ENCODE results near the gene ATRNL1. TPM values are rescaled to one million over a fixed set of nuclear protein-coding genes. Genes with fewer than 3 reads are reported as not detected.

ATRNL1 gene
- total RNA-seq, 1 experiment from 2014 or later: 1.3 TPM

GRCh38 chr10:115777646-115778045, 684.5 kb downstream of the ATRNL1 start (continued):
- TF ChIP-seq TCF7L2 (IDR thresholded peaks at IDR 0.05; ENCODE audit: borderline replicate concordance, extremely low read depth, insufficient read depth, insufficient read length): no peak
- TF ChIP-seq SRF (IDR thresholded peaks at IDR 0.05; ENCODE audit: low read depth): no peak

- BruUV-seq (replicated peaks): no TSS peak
- Histone ChIP-seq H3K4me3 (replicated peaks in 1 of 2; ENCODE audit: low read depth in 1 of 2, low read length in 2 of 2) (no peak overlapping the region), H3K27me3 (ENCODE audit: insufficient read depth, low read length) (peaks cover 18% of the 10 kb centered on the region), H3K9ac (ENCODE audit: low read length) (no peak overlapping the region), H3K27ac (ENCODE audit: low read depth, low read length) (no peak overlapping the region), H3K36me3 (ENCODE audit: control insufficient read depth in 1 of 2, insufficient read depth in 2 of 2, low read length in 2 of 2) (no peaks in the 10 kb centered on the region), H3K4me1 (ENCODE audit: control insufficient read depth in 1 of 2, insufficient read depth in 2 of 2, low read length in 2 of 2) (no peaks in the 10 kb centered on the region), H3K4me2 (ENCODE audit: low read length) (no peak overlapping the region), H3K9me3 (ENCODE audit: control insufficient read depth in 1 of 2, insufficient read depth in 1 of 2, low read depth in 1 of 2, low read length in 2 of 2) (no peaks in the 10 kb centered on the region), H3K79me2 (ENCODE audit: insufficient read depth, low read length) (no peaks in the 10 kb centered on the region), H2AFZ (ENCODE audit: low read depth, low read length, poor library complexity, severe bottlenecking) (no peak overlapping the region), H4K20me1 (ENCODE audit: insufficient read depth) (no peaks in the 10 kb centered on the region), H3K9me2 (ENCODE audit: insufficient read depth) (no peaks in the 10 kb centered on the region)
- no peak for DNase-seq (ENCODE audit: low read depth, low spot score)
- TF ChIP-seq EZH2 (IDR thresholded peaks at IDR 0.05) (no peak), FOSL1 (IDR thresholded peaks at IDR 0.05; ENCODE audit: low read depth) (no peak), YY1 (IDR thresholded peaks at IDR 0.05; ENCODE audit: extremely low read depth, insufficient replicate concordance, low read depth, low read length) (no peak), SRF (IDR thresholded peaks at IDR 0.05; ENCODE audit: low read depth) (no peak), TCF7L2 (IDR thresholded peaks at IDR 0.05; ENCODE audit: borderline replicate concordance, extremely low read depth, insufficient read depth, insufficient read length) (no peak), ATF3 (IDR thresholded peaks at IDR 0.05) (no peak), SP1 (IDR thresholded peaks at IDR 0.05; ENCODE audit: low read depth) (no peak)
- ChIA-PET POLR2A (no interaction called here), CTCF (no interaction called here), RAD21 (ENCODE audit: low non-redundant PET in 1 of 2, low total read pairs in 2 of 2, uncharacterized antibody in 2 of 2, unreplicated experiment in 2 of 2) (no interaction called here)
- intact Hi-C loops (cut with micrococcal nuclease): no loop called here
- ATAC-seq: no peak
Observed at GRCh38 chr10:115790220-115790619, 697.1 kb downstream of the ATRNL1 start.

GRCh38 chr10:115795964-115796363, 702.8 kb downstream of the ATRNL1 start:
- H3K27me3 ChIP-seq (ENCODE audit: insufficient read depth, low read length): peaks cover 6% of the 10 kb centered on the region
- H3K9me3 ChIP-seq (ENCODE audit: control insufficient read depth in 1 of 2, insufficient read depth in 1 of 2, low read depth in 1 of 2, low read length in 2 of 2): no peaks in the 10 kb centered on the region
- no peak overlapping the region for H3K4me2 ChIP-seq (ENCODE audit: low read length)
- no peaks in the 10 kb centered on the region for H4K20me1 ChIP-seq (ENCODE audit: insufficient read depth)
- H3K27ac ChIP-seq (ENCODE audit: low read depth, low read length): no peak overlapping the region
- CTCF ChIA-PET: no interaction called here
- DNase-seq (ENCODE audit: low read depth, low spot score) (no peak), ATAC-seq (no peak)
- intact Hi-C loops (cut with micrococcal nuclease): no loop called here
- H3K9ac ChIP-seq (ENCODE audit: low read length): no peak overlapping the region
- H3K4me1 ChIP-seq (ENCODE audit: control insufficient read depth in 1 of 2, insufficient read depth in 2 of 2, low read length in 2 of 2): no peaks in the 10 kb centered on the region
- no peak overlapping the region for H2AFZ ChIP-seq (ENCODE audit: low read depth, low read length, poor library complexity, severe bottlenecking)
- POLR2A ChIA-PET: no interaction called here
- RAD21 ChIA-PET (ENCODE audit: low non-redundant PET in 1 of 2, low total read pairs in 2 of 2, uncharacterized antibody in 2 of 2, unreplicated experiment in 2 of 2): no interaction called here
- no peak overlapping the region for H3K4me3 ChIP-seq (replicated peaks in 1 of 2; ENCODE audit: low read depth in 1 of 2, low read length in 2 of 2)
- H3K79me2 ChIP-seq (ENCODE audit: insufficient read depth, low read length): no peaks in the 10 kb centered on the region
- H3K9me2 ChIP-seq (ENCODE audit: insufficient read depth): no peaks in the 10 kb centered on the region
- no TSS peak for BruUV-seq (replicated peaks)
- H3K36me3 ChIP-seq (ENCODE audit: control insufficient read depth in 1 of 2, insufficient read depth in 2 of 2, low read length in 2 of 2): no peaks in the 10 kb centered on the region
- TF ChIP-seq EGR1 (IDR thresholded peaks at IDR 0.05; ENCODE audit: low read depth): no peak
- TF ChIP-seq SIN3A (IDR thresholded peaks at IDR 0.05; ENCODE audit: low read depth): no peak
- no peak for TF ChIP-seq TCF7L2 (IDR thresholded peaks at IDR 0.05; ENCODE audit: borderline replicate concordance, extremely low read depth, insufficient read depth, insufficient read length)
- no peak for TF ChIP-seq SP1 (IDR thresholded peaks at IDR 0.05; ENCODE audit: low read depth)
- no peak for TF ChIP-seq CTCF (IDR thresholded peaks at IDR 0.05 in 2 of 3, conservative IDR thresholded peaks at IDR 0.05 in 1 of 3; ENCODE audit: borderline replicate concordance in 1 of 3, insufficient read depth in 1 of 3, low read depth in 2 of 3, low read length in 2 of 3)
- no peak for TF ChIP-seq ZNF274 (IDR thresholded peaks at IDR 0.05; ENCODE audit: low read depth, low read length)
- TF ChIP-seq EZH2phosphoT487 (IDR thresholded peaks at IDR 0.05; ENCODE audit: borderline replicate concordance): no peak
- TF ChIP-seq ZBTB33 (IDR thresholded peaks at IDR 0.05; ENCODE audit: extremely low read depth, insufficient replicate concordance, low read length): no peak
- TF ChIP-seq FOSL1 (IDR thresholded peaks at IDR 0.05; ENCODE audit: low read depth): no peak
- no peak for TF ChIP-seq EZH2 (IDR thresholded peaks at IDR 0.05)
- no peak for TF ChIP-seq CBX3 (IDR thresholded peaks at IDR 0.05; ENCODE audit: low read depth)
